GM21390 (cell line): Measurements from ENCODE around the gene MNX1.

ENCODE experiments used
- ATAC-seq: cut with Tn5 transposase; IDR thresholded peaks from one replicate; pipeline ENCODE4 v1.9.1; 2021; ENCODE audit not compliant: unreplicated experiment

The MNX1 gene

DNA sequence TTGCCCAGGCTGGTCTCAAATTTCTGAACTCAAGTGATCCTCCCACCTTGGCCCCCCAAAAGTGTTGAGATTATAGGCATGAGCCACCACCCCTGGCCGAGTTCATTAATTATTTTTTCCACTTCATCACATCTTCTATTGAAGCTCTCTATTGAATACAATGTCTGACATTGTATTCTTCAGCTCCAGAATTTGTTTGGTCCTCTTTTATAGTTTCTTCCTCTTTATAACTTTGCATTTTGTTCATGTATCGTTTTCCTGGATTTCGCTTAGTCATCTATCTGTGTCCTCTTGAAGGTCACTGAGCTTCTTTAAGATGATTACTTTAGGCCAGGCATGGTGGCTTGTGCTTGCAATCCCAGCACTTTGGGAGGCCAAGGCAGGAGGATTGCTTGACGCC lies 30.8 kb downstream of the MNX1 start:
- no peak for ATAC-seq

DNA sequence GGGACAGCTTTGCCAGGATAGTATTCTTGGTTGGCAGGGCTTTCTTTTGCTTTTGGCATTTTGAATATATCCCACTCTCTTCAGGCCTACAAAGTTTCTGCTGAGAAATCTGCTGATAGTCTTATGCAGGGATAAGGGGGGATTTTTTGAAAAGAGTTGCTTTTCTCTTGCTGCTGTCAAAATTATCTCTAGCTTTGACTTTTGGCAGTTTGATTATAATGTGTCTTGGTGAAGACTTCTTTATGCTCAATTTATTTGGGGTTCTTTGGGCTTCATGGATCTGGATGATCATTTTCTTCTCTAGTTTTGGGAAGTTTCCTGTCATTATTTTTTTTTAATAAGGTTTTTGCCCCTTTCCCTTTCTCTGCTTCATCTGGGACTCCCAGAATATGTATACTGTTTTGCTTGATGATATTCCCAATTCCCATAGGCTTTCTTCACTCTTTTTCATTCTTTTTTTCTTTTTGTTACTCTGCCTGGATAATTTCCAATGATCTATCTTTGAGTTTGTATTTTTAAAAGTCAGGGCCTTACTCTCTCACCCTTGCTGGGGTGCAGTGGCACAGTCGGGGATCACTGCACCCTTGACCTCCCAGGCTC lies 31.4 kb downstream of the MNX1 start:
- no peak for ATAC-seq

DNA sequence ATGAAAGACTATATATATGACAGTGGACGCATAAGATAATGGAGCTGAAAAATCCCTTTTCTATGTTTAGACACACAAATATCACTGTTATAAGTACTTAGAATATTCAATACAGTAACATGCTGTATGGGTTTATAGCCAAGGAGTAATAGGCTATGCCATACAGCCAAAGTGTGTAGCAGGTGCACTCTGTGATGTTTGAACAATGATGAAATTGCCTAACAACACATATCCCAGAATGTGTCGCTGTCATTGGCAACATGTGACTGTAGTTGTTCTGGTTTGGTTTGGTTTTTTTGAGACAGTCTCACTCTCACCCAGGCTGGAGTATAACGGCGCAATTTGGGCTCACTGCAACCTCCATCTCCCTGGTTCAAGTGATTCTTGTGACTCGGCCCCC lies 34.8 kb downstream of the MNX1 start:
- ATAC-seq = no peak

DNA sequence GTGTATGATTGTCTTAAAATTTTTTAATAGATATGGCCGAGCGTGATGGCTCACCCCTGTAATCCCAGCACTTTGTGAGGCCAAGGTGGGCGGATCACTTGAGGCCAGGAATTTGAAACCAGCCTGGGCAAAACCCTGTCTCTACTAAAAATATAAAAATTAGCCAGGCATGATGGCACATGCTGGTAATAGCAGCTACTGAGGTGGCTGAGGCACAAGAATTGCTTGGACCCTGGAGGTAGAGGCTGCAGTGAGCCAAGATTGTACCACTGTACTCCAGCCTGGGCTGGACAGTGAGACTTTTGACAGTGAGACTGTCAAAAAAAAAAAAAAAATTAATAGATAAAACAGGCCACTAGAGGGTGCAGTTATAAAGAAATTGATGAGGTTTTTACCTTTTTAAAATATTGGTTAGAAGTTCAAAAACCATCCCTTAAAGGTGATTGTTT lies 40.5 kb downstream of the MNX1 start:
- ATAC-seq = no peak

DNA sequence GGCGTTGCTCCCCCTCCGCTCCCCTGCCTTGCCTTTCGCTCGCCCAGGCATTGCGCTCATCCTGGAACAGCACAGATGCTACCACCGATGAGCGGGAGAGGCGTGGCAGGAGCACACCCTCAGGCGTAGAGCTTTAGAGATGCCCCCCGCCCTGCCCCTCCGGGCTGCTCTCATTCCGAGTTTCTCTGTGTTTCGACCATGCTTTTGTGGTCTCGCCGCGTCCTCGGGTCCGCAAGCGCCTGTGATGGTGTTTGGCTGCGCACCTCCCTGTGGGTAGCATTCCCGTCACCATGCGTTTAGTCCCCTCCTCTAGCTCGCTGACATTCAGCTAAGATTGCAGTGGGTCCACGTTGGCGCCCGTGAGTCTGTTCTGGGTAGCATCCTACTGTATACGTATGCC lies 42.3 kb downstream of the MNX1 start:
- no peak for ATAC-seq

DNA sequence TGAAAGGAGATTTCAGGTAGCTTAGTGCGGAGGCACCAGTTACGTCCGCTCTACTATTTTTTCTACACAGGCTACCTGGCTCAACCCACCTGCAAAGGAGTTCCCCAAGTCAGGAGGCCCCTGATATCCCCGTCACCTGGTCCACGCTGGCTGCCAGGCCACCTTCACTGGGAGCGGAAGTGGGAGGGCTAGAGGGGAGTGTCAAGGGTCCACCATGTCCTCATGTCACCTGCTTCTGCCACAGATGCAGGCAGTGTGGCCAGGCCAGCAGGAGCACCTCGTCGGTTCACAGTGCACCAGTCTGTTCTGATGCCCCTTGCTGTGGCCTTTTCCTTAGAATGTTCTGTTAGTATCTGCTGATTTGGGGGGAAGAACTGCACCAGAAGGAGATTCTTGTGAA lies 44.1 kb downstream of the MNX1 start:
- ATAC-seq = no peak

DNA sequence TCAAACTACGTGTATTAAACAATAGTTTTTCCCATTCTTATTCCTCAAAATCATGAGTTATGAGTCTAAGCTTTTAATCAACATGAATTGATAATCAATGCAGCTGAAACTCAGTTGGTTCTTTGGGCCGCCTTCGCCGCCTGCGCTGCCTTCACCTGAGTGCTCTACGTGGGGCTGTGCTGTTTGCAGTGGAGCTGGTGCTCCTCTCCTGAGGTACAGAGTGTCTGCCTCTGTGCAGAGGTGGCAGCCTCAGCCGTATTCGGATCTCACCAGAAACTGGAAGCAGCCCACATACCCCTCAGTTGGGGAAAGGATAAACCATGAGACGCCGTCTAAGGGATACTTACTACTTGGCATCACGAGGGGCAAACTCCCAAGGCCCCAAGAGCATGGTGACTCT lies 45.5 kb downstream of the MNX1 start:
- no peak for ATAC-seq

DNA sequence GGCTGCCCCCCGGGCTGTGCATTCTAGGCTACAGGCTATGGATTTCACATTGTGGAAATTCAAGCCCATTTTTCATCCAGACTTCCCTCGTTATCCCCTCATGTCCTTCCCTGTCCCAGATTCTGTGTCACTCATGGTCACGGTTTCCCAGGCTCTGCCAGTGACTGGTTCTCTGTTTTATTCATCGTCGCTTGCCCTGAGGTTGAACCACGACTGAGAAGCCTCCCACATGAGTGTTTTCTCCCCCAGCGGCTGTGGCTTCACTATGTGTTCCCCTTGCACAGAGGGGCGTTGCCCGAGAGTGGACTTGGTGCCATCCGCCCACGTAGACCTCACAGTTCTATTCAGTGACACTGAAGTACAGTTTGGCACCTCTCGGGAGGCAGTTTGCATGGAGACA lies 47.0 kb downstream of the MNX1 start:
- ATAC-seq = no peak

DNA sequence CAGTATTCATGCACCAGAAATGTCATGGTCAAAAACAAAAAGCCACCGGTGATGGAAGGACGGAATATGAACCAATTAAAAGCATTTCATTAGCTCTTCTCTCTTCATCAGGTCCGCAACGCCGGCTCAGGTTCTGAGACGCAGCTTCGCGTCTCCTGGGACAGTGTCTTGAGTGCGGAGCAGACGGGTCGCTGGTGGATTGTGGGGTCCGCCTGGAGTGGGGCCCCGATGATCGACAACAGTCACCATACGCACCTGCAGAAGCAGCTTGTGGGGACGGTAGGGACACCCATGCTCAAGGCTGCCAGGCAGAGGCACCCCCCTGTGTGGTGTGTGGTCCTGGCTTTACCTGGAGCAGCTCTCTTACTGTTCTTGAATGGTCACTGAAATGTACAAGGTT lies 47.6 kb downstream of the MNX1 start:
- no peak for ATAC-seq

DNA sequence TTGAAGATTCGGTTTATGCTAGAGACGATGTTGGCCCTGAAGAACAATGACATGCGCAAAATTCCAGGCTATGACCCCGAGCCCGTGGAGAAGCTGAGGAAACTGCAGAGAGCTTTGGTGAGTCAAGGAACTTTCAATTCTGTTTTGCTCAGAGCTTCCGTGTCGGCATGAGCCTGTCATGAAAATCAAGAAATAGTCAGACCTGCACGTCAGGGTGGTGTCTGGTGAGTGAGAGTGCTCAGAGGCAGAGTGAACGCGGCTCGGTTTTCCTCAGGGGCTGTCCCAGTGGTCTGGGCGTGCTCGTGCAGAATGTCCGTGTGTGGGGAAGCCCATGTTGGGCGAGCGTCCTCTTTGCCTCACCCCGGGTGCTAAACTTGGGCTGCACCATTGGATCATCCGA lies 48.3 kb downstream of the MNX1 start:
- no peak for ATAC-seq

DNA sequence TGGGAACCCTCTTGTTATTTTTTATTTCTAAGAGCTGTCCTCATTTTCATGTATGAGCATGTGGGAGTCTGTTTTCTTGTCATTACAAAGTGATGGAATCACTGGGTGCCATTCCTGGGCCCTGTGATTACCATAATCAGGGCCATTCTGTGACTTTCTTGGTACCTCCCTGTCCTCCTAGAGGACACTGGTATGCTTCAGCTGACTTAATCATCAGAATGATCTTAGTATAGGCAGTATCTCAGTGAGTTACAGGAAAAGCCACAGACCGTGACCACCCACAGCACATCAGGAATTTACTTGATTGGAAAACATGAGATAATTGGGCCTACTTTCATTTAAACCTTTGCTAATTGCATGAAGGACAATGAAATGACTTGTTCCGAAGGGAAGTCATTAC lies 53.7 kb downstream of the MNX1 start:
- no peak for ATAC-seq

DNA sequence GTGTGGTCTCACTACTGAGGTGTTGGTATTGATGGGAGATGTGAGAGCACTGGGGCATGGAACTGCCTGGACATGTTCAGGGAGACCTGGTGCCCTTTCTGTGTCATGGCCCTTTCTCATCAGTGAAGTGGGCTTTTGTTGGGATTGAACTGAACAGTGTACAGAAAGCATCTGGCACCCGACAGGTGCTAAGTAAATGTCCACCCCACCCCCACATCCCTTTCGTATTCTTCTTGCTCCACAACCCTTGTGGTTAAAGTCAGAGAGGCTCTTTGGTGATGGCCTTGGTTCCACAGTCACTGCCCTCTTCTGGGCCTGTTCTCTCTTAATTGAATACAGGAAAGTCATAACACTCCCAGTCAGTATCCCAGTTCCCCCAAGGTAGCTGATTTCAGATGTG lies 55.5 kb downstream of the MNX1 start:
- no peak for ATAC-seq
